CD8-positive, alpha-beta memory T cell (primary cell): ENCODE measurements around the gene HHAT. TPM values are rescaled to one million over a fixed set of nuclear protein-coding genes. Genes with fewer than 3 reads are reported as not detected.

Source experiments
- CTCF ChIA-PET: fragments of 350-600 bp; sonication (Branson Sonifier 250); formaldehyde crosslinking; loops from one replicate; lab custom pipeline; 2021; ENCODE audit warnings: antibody characterized with exemption; lab: Charles Lee
- POLR2A ChIA-PET: fragments of 350-600 bp; sonication (Branson Sonifier 250); formaldehyde crosslinking; loops from one replicate; lab custom pipeline; 2021; ENCODE audit warnings: antibody characterized with exemption; lab: Charles Lee
- DNase-seq, 5 donors: peaks; one replicate each; pipeline versions ENCODE4 v3.0.0 to v3.0.0-alpha.2; 2020 to 2022; ENCODE audit warnings: mixed read lengths in 1 of 5
- H3K27ac ChIP-seq: one replicate; pipeline ENCODE4 v1.7.0; 2013; ENCODE audit warnings: low read depth, mild to moderate bottlenecking, low read length, moderate library complexity
- H3K27me3 ChIP-seq: 2 replicates; pipeline ENCODE4 v1.7.0; 2013; ENCODE audit warnings: low read length, mild to moderate bottlenecking; ENCODE audit not compliant: insufficient read depth, poor library complexity, severe bottlenecking
- H3K36me3 ChIP-seq: 2 replicates; pipeline ENCODE4 v1.7.0; 2013; ENCODE audit warnings: mild to moderate bottlenecking, low read length, moderate library complexity; ENCODE audit not compliant: insufficient read depth
- H3K4me1 ChIP-seq: 2 replicates; pipeline ENCODE4 v1.7.0; 2013; ENCODE audit warnings: mild to moderate bottlenecking, low read length, moderate library complexity; ENCODE audit not compliant: insufficient read depth
- H3K4me3 ChIP-seq: 2 replicates; pipeline ENCODE4 v1.7.0; 2013; ENCODE audit warnings: mild to moderate bottlenecking, low read length
- H3K9me3 ChIP-seq: 2 replicates; pipeline ENCODE4 v1.7.0; 2013; ENCODE audit warnings: mild to moderate bottlenecking, low read length
- H3K27ac Mint-ChIP-seq, 8 donors: one replicate each; pipeline ENCODE4 v1.8.0; 2020 to 2021; ENCODE audit warnings: mixed read lengths in 8 of 8, mild to moderate bottlenecking in 6 of 8, inconsistent platforms in 3 of 8, moderate library complexity in 3 of 8
- H3K27me3 Mint-ChIP-seq, 2 donors: one replicate each; pipeline ENCODE4 v1.8.0; 2020 to 2021; ENCODE audit warnings: mixed read lengths in 2 of 2, mild to moderate bottlenecking in 1 of 2, moderate library complexity in 1 of 2
- H3K36me3 Mint-ChIP-seq, 3 donors: one replicate each; pipeline ENCODE4 v1.8.0; 2020 to 2021; ENCODE audit warnings: mixed read lengths in 3 of 3, inconsistent platforms in 1 of 3, mild to moderate bottlenecking in 1 of 3
- H3K4me1 Mint-ChIP-seq, 3 donors: one replicate each; pipeline ENCODE4 v1.8.0; 2020 to 2021; ENCODE audit warnings: mixed read lengths in 3 of 3, inconsistent platforms in 1 of 3, mild to moderate bottlenecking in 1 of 3
- H3K4me3 Mint-ChIP-seq, 7 donors: one replicate each; pipeline ENCODE4 v1.8.0; 2020 to 2021; ENCODE audit warnings: mixed read lengths in 7 of 7, mild to moderate bottlenecking in 6 of 7, moderate library complexity in 4 of 7, inconsistent platforms in 2 of 7
- H3K9me3 Mint-ChIP-seq, 5 donors: one replicate each; pipeline ENCODE4 v1.8.0; 2020 to 2022; ENCODE audit warnings: mixed read lengths in 5 of 5, mild to moderate bottlenecking in 3 of 5, moderate library complexity in 2 of 5, inconsistent platforms in 1 of 5
- polyA plus RNA-seq: library from polyadenylated mRNA; unstranded; fragments of 300-500 nt; fragmentation: Illumina TruSeq; gene quantifications from one replicate; pipeline ENCODE4 v1.2.3, GENCODE V29; 2021
- total RNA-seq, 2 experiments: library from RNA; stranded (reverse); gene quantifications; one replicate each; pipeline ENCODE4 v1.2.3, GENCODE V29; 2021

The HHAT gene
- total and polyA plus RNA-seq, 3 experiments from 2014 or later, result 1.4 to 4.6 (median 2.1) TPM

- Histone ChIP-seq H3K36me3 (no peaks in the 10 kb centered on the region), H3K27ac (no peak overlapping the region), H3K4me1 (no peaks in the 10 kb centered on the region), H3K4me3 (no peak overlapping the region), H3K27me3 (peaks cover 9% of the 10 kb centered on the region), H3K9me3 (no peaks in the 10 kb centered on the region)
- ChIA-PET CTCF (interaction anchor here (0.9 kb wide), 1 partner anchor 9 kb away, joined by 3 read pairs; no protein-coding TSS in a partner anchor), POLR2A (no interaction called here)
- DNase-seq, result no peak
- peaks cover 5 to 11% (median 5%) of the 10 kb centered on the region in 3 donors for H3K4me1 Mint-ChIP-seq
- H3K4me3 Mint-ChIP-seq, result peak overlapping the region in 4 of 7 donors; percentile 59 to 72 (median 66)
- peaks cover 23 to 61% of the 10 kb centered on the region in 2 donors for H3K27me3 Mint-ChIP-seq
- no peak overlapping the region for H3K27ac Mint-ChIP-seq
- no peaks in the 10 kb centered on the region for H3K9me3 Mint-ChIP-seq
- no peaks in the 10 kb centered on the region for H3K36me3 Mint-ChIP-seq
These were observed 35.5 kb upstream of the HHAT start for GRCh38 chr1:210293171-210293607.

DNA sequence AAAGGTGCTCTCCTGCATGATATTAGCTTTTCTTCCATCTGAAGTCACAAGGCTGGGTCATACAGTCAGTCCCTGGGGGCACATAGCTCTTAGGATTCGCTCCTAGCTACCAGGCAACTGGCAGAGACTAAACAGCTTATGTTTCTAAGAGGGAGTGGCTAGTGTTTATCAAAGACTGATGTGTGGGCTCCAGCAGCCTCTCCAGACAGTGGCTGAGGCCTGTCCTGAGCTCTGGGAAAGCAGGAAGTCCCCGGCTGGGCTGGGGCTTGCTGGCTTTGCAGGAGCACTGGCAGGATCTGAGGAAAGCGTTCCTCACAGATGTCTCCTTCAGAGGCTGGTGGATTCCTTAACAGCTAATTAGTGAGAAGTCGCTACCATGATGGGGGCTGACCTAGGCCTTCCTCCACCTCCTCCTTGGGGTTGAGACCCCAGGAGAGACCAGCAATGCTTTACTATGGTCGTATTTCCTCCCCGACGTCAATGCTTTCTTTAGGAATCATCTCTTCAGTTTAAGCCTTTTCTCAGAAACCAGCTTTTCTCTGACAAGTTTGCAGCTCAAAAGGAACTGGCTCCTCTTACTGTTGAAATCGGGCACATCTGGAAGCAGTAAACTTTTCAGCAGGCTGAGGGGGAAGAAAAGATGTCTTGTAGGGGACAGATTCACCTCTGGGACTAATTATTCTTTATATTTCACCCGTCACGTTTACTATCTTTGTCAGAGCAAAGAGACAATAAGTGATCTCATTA is 33.5 kb upstream of the HHAT start:
- no peaks in the 10 kb centered on the region for H3K9me3 Mint-ChIP-seq
- Histone ChIP-seq H3K27me3 (peaks cover 6% of the 10 kb centered on the region), H3K36me3 (no peaks in the 10 kb centered on the region), H3K4me3 (no peak overlapping the region), H3K9me3 (no peaks in the 10 kb centered on the region), H3K27ac (no peak overlapping the region), H3K4me1 (no peaks in the 10 kb centered on the region)
- H3K4me3 Mint-ChIP-seq, result no peak overlapping the region
- DNase-seq, result no peak
- H3K36me3 Mint-ChIP-seq, result no peaks in the 10 kb centered on the region
- H3K27ac Mint-ChIP-seq, result no peak overlapping the region
- peaks cover 17 to 55% of the 10 kb centered on the region in 2 donors for H3K27me3 Mint-ChIP-seq
- H3K4me1 Mint-ChIP-seq, result peaks cover 5 to 11% (median 5%) of the 10 kb centered on the region in 3 donors
- ChIA-PET CTCF (no interaction called here), POLR2A (no interaction called here)

- Histone ChIP-seq H3K27me3 (peaks cover 1% of the 10 kb centered on the region), H3K27ac (no peak overlapping the region), H3K4me1 (no peaks in the 10 kb centered on the region), H3K36me3 (no peaks in the 10 kb centered on the region), H3K4me3 (no peak overlapping the region), H3K9me3 (no peaks in the 10 kb centered on the region)
- Mint-ChIP-seq H3K4me3 (no peak overlapping the region), H3K4me1 (peaks cover 5 to 7% (median 5%) of the 10 kb centered on the region in 3 donors), H3K27me3 (peaks cover 23 to 43% of the 10 kb centered on the region in 2 donors), H3K9me3 (no peaks in the 10 kb centered on the region), H3K27ac (peak overlapping the region in 1 of 8 donors; percentile 29), H3K36me3 (no peaks in the 10 kb centered on the region)
- DNase-seq, result no peak
- POLR2A ChIA-PET, result no interaction called here
- CTCF ChIA-PET, result no interaction called here
These were observed 32.0 kb upstream of the HHAT start for GRCh38 chr1:210296682-210297081.

- Histone ChIP-seq H3K36me3 (no peaks in the 10 kb centered on the region), H3K27me3 (no peaks in the 10 kb centered on the region), H3K9me3 (no peaks in the 10 kb centered on the region), H3K27ac (no peak overlapping the region), H3K4me1 (no peaks in the 10 kb centered on the region), H3K4me3 (no peak overlapping the region)
- peaks cover 15 to 41% of the 10 kb centered on the region in 2 donors for H3K27me3 Mint-ChIP-seq
- no peaks in the 10 kb centered on the region for H3K4me1 Mint-ChIP-seq
- DNase-seq, result no peak
- no peaks in the 10 kb centered on the region for H3K36me3 Mint-ChIP-seq
- POLR2A ChIA-PET, result no interaction called here
- H3K9me3 Mint-ChIP-seq, result no peaks in the 10 kb centered on the region
- no peak overlapping the region for H3K4me3 Mint-ChIP-seq
- H3K27ac Mint-ChIP-seq, result no peak overlapping the region
- CTCF ChIA-PET, result no interaction called here
These were observed 30.4 kb upstream of the HHAT start for GRCh38 chr1:210298296-210298695.

DNA sequence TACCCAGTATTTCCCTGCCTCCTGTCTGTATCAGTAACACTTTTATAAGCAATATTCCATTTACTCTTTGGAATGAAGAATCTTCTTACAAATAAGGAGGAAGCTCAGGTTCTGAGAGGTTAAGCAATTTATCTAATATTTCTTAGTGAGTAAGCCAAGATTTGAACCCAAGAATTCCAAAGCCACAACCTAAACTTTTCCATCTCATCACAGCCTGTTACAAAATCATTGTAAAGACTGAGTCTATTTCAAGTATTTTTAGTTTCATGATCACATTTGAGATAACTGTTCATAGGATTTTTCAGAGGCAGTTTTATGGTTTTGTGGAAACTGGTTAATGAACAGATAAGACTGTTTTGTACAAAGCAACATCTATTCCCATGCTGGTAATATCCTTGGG is 29.8 kb upstream of the HHAT start:
- no peak overlapping the region for H3K4me3 Mint-ChIP-seq
- POLR2A ChIA-PET, result no interaction called here
- H3K27ac Mint-ChIP-seq, result no peak overlapping the region
- CTCF ChIA-PET, result no interaction called here
- no peaks in the 10 kb centered on the region for H3K27me3 ChIP-seq
- H3K4me1 Mint-ChIP-seq, result no peaks in the 10 kb centered on the region
- H3K9me3 Mint-ChIP-seq, result no peaks in the 10 kb centered on the region
- DNase-seq, result no peak
- peaks cover 13 to 37% of the 10 kb centered on the region in 2 donors for H3K27me3 Mint-ChIP-seq
- H3K36me3 ChIP-seq, result no peaks in the 10 kb centered on the region
- no peaks in the 10 kb centered on the region for H3K36me3 Mint-ChIP-seq
- H3K9me3 ChIP-seq, result no peaks in the 10 kb centered on the region
- H3K27ac ChIP-seq, result no peak overlapping the region
- H3K4me3 ChIP-seq, result no peak overlapping the region
- no peaks in the 10 kb centered on the region for H3K4me1 ChIP-seq

- H3K9me3 Mint-ChIP-seq, result no peaks in the 10 kb centered on the region
- H3K9me3 ChIP-seq, result no peaks in the 10 kb centered on the region
- H3K4me1 ChIP-seq, result no peaks in the 10 kb centered on the region
- H3K4me3 ChIP-seq, result no peak overlapping the region
- no peaks in the 10 kb centered on the region for H3K4me1 Mint-ChIP-seq
- DNase-seq, result no peak
- H3K36me3 Mint-ChIP-seq, result no peaks in the 10 kb centered on the region
- no peaks in the 10 kb centered on the region for H3K36me3 ChIP-seq
- POLR2A ChIA-PET, result no interaction called here
- peaks cover 13 to 34% of the 10 kb centered on the region in 2 donors for H3K27me3 Mint-ChIP-seq
- H3K27ac ChIP-seq, result no peak overlapping the region
- H3K4me3 Mint-ChIP-seq, result no peak overlapping the region
- H3K27me3 ChIP-seq, result no peaks in the 10 kb centered on the region
- CTCF ChIA-PET, result interaction anchor here (0.6 kb wide), 1 partner anchor 21 kb away, joined by 3 read pairs; no protein-coding TSS in a partner anchor
- H3K27ac Mint-ChIP-seq, result no peak overlapping the region
These were observed 29.2 kb upstream of the HHAT start for GRCh38 chr1:210299501-210299900.

DNA sequence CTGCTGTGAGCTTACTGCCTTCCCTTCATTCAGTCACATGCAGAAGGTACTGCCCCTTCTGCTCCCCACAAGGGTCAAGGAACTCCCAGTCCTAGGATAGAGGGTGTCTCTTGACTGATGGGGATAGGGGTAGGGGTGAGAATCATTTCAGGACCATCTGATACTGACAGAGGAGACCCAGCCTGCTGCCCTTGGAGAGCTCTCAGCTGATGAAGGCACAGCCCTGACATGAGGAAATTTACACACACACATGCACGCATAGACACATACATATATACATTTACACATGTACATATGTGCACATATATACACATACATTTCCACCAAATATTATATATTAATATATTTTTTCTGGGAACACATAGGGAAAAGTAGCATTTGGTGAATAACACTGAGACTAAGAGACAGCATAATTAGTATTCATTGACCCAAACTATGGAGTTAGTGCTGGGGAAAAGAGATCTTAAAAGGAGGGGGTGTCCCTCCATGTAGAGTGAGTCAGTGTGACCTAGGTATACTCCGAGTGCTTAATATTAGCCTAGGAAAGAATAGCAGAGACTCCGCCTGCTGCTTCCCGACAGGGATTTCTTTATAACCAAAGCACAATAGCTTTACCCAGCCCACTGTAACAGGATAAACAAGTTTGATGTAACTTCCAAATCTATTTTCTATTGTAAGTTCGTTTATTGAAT is 27.6 kb upstream of the HHAT start:
- CTCF ChIA-PET, result no interaction called here
- no peaks in the 10 kb centered on the region for H3K9me3 Mint-ChIP-seq
- POLR2A ChIA-PET, result no interaction called here
- H3K36me3 Mint-ChIP-seq, result no peaks in the 10 kb centered on the region
- no peak overlapping the region for H3K4me3 Mint-ChIP-seq
- Histone ChIP-seq H3K27me3 (no peaks in the 10 kb centered on the region), H3K27ac (no peak overlapping the region), H3K4me3 (no peak overlapping the region), H3K9me3 (no peaks in the 10 kb centered on the region), H3K36me3 (no peaks in the 10 kb centered on the region), H3K4me1 (no peaks in the 10 kb centered on the region)
- no peak overlapping the region for H3K27ac Mint-ChIP-seq
- DNase-seq, result no peak
- H3K27me3 Mint-ChIP-seq, result peaks cover 10 to 31% of the 10 kb centered on the region in 2 donors
- H3K4me1 Mint-ChIP-seq, result no peaks in the 10 kb centered on the region

DNA sequence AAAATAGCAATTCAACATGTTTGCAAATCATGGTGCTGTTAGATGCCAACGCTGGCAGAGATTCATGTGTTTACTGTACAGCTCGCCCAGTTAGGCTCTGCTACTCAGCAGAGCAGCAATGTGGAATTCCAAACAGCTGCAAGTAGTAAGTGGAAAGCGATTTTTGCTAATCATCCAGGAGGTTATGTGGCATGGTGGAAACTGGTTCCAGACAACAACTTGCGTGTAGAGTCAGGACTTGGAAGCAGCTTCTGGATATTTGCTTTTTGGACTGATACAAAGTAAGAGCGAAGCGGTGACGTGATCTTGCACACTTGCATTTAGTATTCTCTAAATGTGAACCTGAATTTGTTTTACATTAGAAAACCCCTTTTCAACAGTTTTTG is 27.1 kb upstream of the HHAT start:
- Mint-ChIP-seq H3K9me3 (no peaks in the 10 kb centered on the region), H3K4me1 (no peaks in the 10 kb centered on the region), H3K27ac (no peak overlapping the region), H3K36me3 (no peaks in the 10 kb centered on the region), H3K4me3 (no peak overlapping the region), H3K27me3 (peaks cover 8 to 29% of the 10 kb centered on the region in 2 donors)
- CTCF ChIA-PET, result interaction anchor here (0.8 kb wide), 1 partner anchor 9 kb away, joined by 3 read pairs; no protein-coding TSS in a partner anchor
- no peaks in the 10 kb centered on the region for H3K36me3 ChIP-seq
- POLR2A ChIA-PET, result no interaction called here
- DNase-seq, result no peak
- H3K4me1 ChIP-seq, result no peaks in the 10 kb centered on the region
- H3K27ac ChIP-seq, result no peak overlapping the region
- H3K4me3 ChIP-seq, result no peak overlapping the region
- no peaks in the 10 kb centered on the region for H3K9me3 ChIP-seq
- H3K27me3 ChIP-seq, result no peaks in the 10 kb centered on the region
